ENCODE measurements around the gene SPPL2A. TPM values are rescaled to one million over a fixed set of nuclear protein-coding genes. Genes with fewer than 3 reads are reported as not detected.
"Not testable (repeated sequence)": the region's sequence is repeated elsewhere in the genome, so short reads cannot be mapped to it uniquely, and the experiment has no call there.

The SPPL2A gene
- total and polyA plus RNA-seq, 7 donors = 22.8 to 303 (median 98.6) TPM

GRCh38 chr15:50697109-50697797 lies 68.3 kb downstream of the SPPL2A start:
- 80 to 91% methylated on average over 4 of the region's 4 CpGs for WGBS, 2 donors
- no peaks in the 10 kb centered on the region for H3K36me3 ChIP-seq
- no peak for DNase-seq
- H3K9me3 ChIP-seq = no peaks in the 10 kb centered on the region
- no peak overlapping the region for H3K27ac ChIP-seq
- H3K27me3 ChIP-seq = no peaks in the 10 kb centered on the region
- no peak overlapping the region for H3K4me3 ChIP-seq
- intact Hi-C loops (cut with DNase I) = no loop called here
- TF ChIP-seq POLR2A (IDR thresholded peaks at IDR 0.05) = no peak
- TF ChIP-seq, protein P1, sequence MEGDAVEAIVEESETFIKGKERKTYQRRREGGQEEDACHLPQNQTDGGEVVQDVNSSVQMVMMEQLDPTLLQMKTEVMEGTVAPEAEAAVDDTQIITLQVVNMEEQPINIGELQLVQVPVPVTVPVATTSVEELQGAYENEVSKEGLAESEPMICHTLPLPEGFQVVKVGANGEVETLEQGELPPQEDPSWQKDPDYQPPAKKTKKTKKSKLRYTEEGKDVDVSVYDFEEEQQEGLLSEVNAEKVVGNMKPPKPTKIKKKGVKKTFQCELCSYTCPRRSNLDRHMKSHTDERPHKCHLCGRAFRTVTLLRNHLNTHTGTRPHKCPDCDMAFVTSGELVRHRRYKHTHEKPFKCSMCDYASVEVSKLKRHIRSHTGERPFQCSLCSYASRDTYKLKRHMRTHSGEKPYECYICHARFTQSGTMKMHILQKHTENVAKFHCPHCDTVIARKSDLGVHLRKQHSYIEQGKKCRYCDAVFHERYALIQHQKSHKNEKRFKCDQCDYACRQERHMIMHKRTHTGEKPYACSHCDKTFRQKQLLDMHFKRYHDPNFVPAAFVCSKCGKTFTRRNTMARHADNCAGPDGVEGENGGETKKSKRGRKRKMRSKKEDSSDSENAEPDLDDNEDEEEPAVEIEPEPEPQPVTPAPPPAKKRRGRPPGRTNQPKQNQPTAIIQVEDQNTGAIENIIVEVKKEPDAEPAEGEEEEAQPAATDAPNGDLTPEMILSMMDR (IDR thresholded peaks at IDR 0.05) = no peak
- no peak for TF ChIP-seq POLR2AphosphoS5 (IDR thresholded peaks at IDR 0.05)
- no peak for TF ChIP-seq EP300 (IDR thresholded peaks at IDR 0.05)
- no peaks in the 10 kb centered on the region for H3K4me1 ChIP-seq

GRCh38 chr15:50694634-50695165 lies 70.8 kb downstream of the SPPL2A start:
- H3K36me3 ChIP-seq; intact Hi-C loops (cut with DNase I); H3K27ac ChIP-seq; H3K4me1 ChIP-seq; H3K27me3 ChIP-seq; H3K9me3 ChIP-seq; H3K4me3 ChIP-seq; DNase-seq: not testable (repeated sequence)
- WGBS, 2 donors = 90 to 93% methylated on average over 9 of the region's 9 CpGs

DNA sequence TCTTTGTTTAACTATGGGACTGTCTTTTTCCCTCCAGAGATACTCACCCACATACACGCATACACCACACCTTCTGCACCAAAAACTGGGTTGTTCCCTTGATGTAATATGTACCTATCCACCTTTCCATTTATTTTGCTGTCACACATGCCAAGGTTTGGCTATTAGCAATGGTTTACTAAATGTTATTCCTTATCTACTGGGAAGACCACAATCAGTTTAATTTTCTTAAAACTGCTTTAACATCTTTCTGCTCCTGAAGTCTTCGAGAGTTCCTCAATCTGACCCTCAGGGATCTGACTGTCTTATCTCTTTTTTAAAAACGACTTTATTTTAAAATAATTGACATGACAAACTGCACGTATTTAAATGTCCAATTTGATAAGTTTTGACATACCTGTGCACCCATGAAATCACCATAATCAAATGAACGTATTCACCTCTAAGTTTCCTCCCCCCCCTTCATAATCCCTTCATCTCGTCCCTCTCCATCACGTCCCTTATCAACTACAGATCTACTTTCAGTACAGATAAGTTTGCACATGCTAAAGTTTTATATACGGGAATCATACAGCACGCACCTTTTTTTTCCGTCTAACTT lies 78.1 kb downstream of the SPPL2A start:
- 20 to 42% methylated on average over 10 of the region's 10 CpGs for WGBS, 2 donors
- no peak for DNase-seq
- TF ChIP-seq POLR2AphosphoS5 (IDR thresholded peaks at IDR 0.05) (no peak), POLR2A (IDR thresholded peaks at IDR 0.05) (no peak), EP300 (IDR thresholded peaks at IDR 0.05) (no peak)
- TF ChIP-seq, protein P1 (IDR thresholded peaks at IDR 0.05) = no peak
- Histone ChIP-seq H3K27ac (peak overlapping the region; percentile 94 to 97 (median 96)), H3K9me3 (no peaks in the 10 kb centered on the region), H3K4me3 (peak overlapping the region; percentile 65 to 90 (median 76)), H3K36me3 (peaks cover 0 to 9% (median 0%) of the 10 kb centered on the region in 4 donors), H3K4me1 (peaks cover 0 to 36% (median 29%) of the 10 kb centered on the region in 4 donors), H3K27me3 (no peaks in the 10 kb centered on the region)
- intact Hi-C loops (cut with DNase I) = loop anchor here (2.0 to 10.0 kb wide), 2 partner anchors 77 to 333 kb away; partner anchors contain the start of genes GABPB1 and SPPL2A

DNA sequence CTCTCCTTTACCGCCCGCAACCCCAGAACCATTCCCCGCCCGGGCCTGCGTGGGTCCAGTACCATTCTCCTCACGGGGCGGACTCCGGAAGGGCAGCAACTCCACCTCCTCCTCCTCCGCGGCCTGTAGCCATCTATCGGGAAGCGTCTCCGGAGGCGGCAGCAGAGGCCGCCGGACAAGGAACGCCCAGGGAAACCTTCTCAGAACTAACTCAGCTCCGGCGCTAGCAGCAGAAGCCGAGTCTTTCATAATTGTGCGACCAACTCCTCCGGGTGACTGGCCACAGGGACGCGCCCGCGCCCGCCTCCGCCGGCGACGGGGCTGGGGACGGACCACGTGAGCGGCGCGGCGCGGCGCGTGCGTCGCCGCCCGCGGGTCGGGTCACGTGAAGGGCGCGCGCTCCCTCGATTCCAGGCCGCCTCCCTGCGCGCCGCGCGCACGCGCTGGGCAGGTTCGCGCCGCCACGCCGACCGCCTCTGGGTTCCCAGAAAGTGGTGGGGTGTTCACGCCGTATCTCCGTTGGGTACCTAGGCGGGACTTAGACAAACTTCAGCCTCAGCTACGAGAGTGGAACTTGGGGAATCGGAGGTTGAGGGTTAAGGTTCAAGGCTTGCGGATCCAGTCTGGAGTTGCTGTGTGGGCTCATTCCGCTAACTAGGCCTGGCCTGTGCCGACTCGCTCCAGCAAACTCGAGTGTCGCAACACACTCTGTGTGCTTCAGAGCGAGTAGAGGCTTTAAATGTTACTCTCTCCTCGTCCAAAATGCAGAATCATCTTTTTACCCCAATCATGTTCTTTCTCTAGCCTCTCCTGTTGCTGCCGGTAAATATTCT lies 78.8 kb downstream of the SPPL2A start, which contains the start of gene TRPM7:
Gene TRPM7 (minus strand): TSS at position 329 of the 833 bp plus-strand sequence. CDS start 264 bp downstream, at position 65.
- intact Hi-C loops (cut with DNase I) = loop anchor here (2.0 to 10.0 kb wide), 2 partner anchors 78 to 332 kb away; partner anchors contain the start of genes GABPB1 and SPPL2A
- WGBS, 2 donors = 0% methylated on average over 80 of the region's 80 CpGs
- peak within 1 kb of the TSS; percentile 94 to 97 (median 96) for H3K27ac ChIP-seq
- H3K36me3 ChIP-seq = peaks cover 0 to 9% (median 0%) of the 10 kb centered on the region in 4 donors
- H3K9me3 ChIP-seq = no peaks in the 10 kb centered on the region
- TF ChIP-seq POLR2A (IDR thresholded peaks at IDR 0.05) (peak; percentile 29 to 51), EP300 (IDR thresholded peaks at IDR 0.05) (no peak), POLR2AphosphoS5 (IDR thresholded peaks at IDR 0.05) (peak; percentile 78 to 94 (median 90))
- peak; percentile 93 for DNase-seq
- peak within 1 kb of the TSS; percentile 65 to 90 (median 76) for H3K4me3 ChIP-seq
- H3K4me1 ChIP-seq = peaks cover 0 to 36% (median 31%) of the 10 kb centered on the region in 4 donors
- H3K27me3 ChIP-seq = no peaks in the 10 kb centered on the region

- Histone ChIP-seq H3K4me3 (peak overlapping the region; percentile 65 to 90 (median 76)), H3K36me3 (peaks cover 0 to 9% (median 0%) of the 10 kb centered on the region in 4 donors), H3K4me1 (peaks cover 0 to 42% (median 31%) of the 10 kb centered on the region in 4 donors), H3K27ac (peak overlapping the region; percentile 94 to 97 (median 96)), H3K27me3 (no peaks in the 10 kb centered on the region), H3K9me3 (no peaks in the 10 kb centered on the region)
- peak; percentile 84 for DNase-seq
- TF ChIP-seq POLR2AphosphoS5 (IDR thresholded peaks at IDR 0.05) = peak; percentile 4 to 35 (median 16)
- TF ChIP-seq, protein P1 (IDR thresholded peaks at IDR 0.05) = no peak
- intact Hi-C loops (cut with DNase I) = loop anchor here (2.0 to 10.0 kb wide), 2 partner anchors 79 to 331 kb away; partner anchors contain the start of genes GABPB1 and SPPL2A
- 0 to 1% methylated on average over 30 of the region's 30 CpGs for WGBS, 2 donors
Observed at GRCh38 chr15:50685976-50686468, 79.5 kb downstream of the SPPL2A start.
